ENCODE data around the gene POU2AF3. TPM values are rescaled to one million over a fixed set of nuclear protein-coding genes. Genes with fewer than 3 reads are reported as not detected.

Gene POU2AF3
- total RNA-seq, 6 experiments from 2014 or later = 0.39 to 0.86 (median 0.52) TPM

- no peak for DNase-seq
- TF ChIP-seq CTCF (IDR thresholded peaks at IDR 0.05) (no peak), POLR2A (IDR thresholded peaks at IDR 0.05) (no peak)
- ATAC-seq = no peak
- Histone ChIP-seq H3K36me3 (no peaks in the 10 kb centered on the region), H3K4me3 (no peak overlapping the region), H3K27me3 (no peaks in the 10 kb centered on the region), H3K9me3 (no peaks in the 10 kb centered on the region), H3K27ac (no peak overlapping the region), H3K4me1 (peaks cover 0 to 25% (median 14%) of the 10 kb centered on the region in 4 donors)
- intact Hi-C loops (cut with DNase I) = no loop called here
Measured at GRCh38 chr11:111339758-111340388, 41.5 kb downstream of the POU2AF3 start.

GRCh38 chr11:111342329-111342728, 44.0 kb downstream of the POU2AF3 start:
- ATAC-seq (peak in 2 of 4 donors; percentile 30 to 38), DNase-seq (no peak)
- H3K27me3 ChIP-seq = no peaks in the 10 kb centered on the region
- H3K27ac ChIP-seq = no peak overlapping the region
- intact Hi-C loops (cut with DNase I) = no loop called here
- no peaks in the 10 kb centered on the region for H3K36me3 ChIP-seq
- TF ChIP-seq CTCF (IDR thresholded peaks at IDR 0.05) = no peak
- no peak for TF ChIP-seq POLR2A (IDR thresholded peaks at IDR 0.05)
- no peaks in the 10 kb centered on the region for H3K9me3 ChIP-seq
- WGBS (ENCODE audit: insufficient coverage, low coverage, low lambda C conversion rate, missing lambda C conversion rate) = 53% methylated on average over 3 of the region's 3 CpGs
- H3K4me1 ChIP-seq = peaks cover 0 to 4% (median 0%) of the 10 kb centered on the region in 4 donors
- H3K4me3 ChIP-seq = no peak overlapping the region

- intact Hi-C loops (cut with DNase I) = no loop called here
- no peaks in the 10 kb centered on the region for H3K27me3 ChIP-seq
- ATAC-seq = no peak
Measured at GRCh38 chr11:111344032-111344431, 45.7 kb downstream of the POU2AF3 start.

GRCh38 chr11:111347002-111347722, 48.8 kb downstream of the POU2AF3 start:
- WGBS (ENCODE audit: insufficient coverage, low coverage, low lambda C conversion rate, missing lambda C conversion rate) = 75% methylated on average over 6 of the region's 6 CpGs
- intact Hi-C loops (cut with DNase I) = no loop called here
- no peak for DNase-seq
- Histone ChIP-seq H3K4me3 (no peak overlapping the region), H3K27me3 (no peaks in the 10 kb centered on the region), H3K36me3 (no peaks in the 10 kb centered on the region), H3K9me3 (no peaks in the 10 kb centered on the region), H3K27ac (no peak overlapping the region), H3K4me1 (peaks cover 0 to 4% (median 2%) of the 10 kb centered on the region in 4 donors)
- TF ChIP-seq CTCF (IDR thresholded peaks at IDR 0.05) (no peak), POLR2A (IDR thresholded peaks at IDR 0.05) (no peak)
- ATAC-seq = no peak

More at GRCh38 chr11:111344032-111344431, 45.7 kb downstream of the POU2AF3 start:
- TF ChIP-seq CTCF (IDR thresholded peaks at IDR 0.05) (no peak), POLR2A (IDR thresholded peaks at IDR 0.05) (no peak)
- H3K4me3 ChIP-seq = no peak overlapping the region
- H3K4me1 ChIP-seq = peaks cover 0 to 4% (median 0%) of the 10 kb centered on the region in 4 donors
- H3K9me3 ChIP-seq = no peaks in the 10 kb centered on the region
- no peak overlapping the region for H3K27ac ChIP-seq
- DNase-seq = no peak
- WGBS (ENCODE audit: insufficient coverage, low coverage, low lambda C conversion rate, missing lambda C conversion rate) = 0% methylated on average over 1 of the region's 3 CpGs
- no peaks in the 10 kb centered on the region for H3K36me3 ChIP-seq
